ENCODE results near the gene CST2. TPM values are rescaled to one million over a fixed set of nuclear protein-coding genes. Genes with fewer than 3 reads are reported as not detected.

CST2 gene, protein sequence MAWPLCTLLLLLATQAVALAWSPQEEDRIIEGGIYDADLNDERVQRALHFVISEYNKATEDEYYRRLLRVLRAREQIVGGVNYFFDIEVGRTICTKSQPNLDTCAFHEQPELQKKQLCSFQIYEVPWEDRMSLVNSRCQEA
- total RNA-seq, result not detected

DNA sequence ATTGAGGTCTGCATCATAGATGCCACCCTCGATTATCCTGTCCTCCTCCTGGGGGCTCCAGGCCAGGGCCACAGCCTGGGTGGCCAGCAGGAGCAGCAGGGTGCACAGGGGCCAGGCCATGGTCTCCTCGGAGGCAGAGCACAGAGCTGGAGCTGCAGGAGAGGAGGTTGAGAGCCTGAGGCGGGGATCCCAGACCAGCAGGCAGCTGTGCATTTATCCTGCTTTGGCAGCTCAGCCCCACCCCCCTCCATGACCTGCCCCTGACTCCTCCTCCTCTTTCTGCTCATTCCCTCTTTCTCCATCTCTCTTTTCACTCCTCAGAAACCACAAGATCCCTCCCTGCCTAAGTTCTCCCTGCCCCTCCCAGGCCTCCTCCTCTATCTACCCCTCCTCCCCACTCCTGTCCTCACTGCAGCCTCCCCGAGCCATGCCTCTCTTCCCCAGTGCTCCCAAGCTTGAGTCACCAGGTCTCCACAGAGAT is at the start of gene CST2:
Gene CST2 (minus strand): TSS at position 189 of the 481 bp plus-strand sequence. CDS start 69 bp downstream, at position 120.
- TF ChIP-seq POLR2A (IDR thresholded peaks at IDR 0.05), result no peak
- TF ChIP-seq, protein P1, sequence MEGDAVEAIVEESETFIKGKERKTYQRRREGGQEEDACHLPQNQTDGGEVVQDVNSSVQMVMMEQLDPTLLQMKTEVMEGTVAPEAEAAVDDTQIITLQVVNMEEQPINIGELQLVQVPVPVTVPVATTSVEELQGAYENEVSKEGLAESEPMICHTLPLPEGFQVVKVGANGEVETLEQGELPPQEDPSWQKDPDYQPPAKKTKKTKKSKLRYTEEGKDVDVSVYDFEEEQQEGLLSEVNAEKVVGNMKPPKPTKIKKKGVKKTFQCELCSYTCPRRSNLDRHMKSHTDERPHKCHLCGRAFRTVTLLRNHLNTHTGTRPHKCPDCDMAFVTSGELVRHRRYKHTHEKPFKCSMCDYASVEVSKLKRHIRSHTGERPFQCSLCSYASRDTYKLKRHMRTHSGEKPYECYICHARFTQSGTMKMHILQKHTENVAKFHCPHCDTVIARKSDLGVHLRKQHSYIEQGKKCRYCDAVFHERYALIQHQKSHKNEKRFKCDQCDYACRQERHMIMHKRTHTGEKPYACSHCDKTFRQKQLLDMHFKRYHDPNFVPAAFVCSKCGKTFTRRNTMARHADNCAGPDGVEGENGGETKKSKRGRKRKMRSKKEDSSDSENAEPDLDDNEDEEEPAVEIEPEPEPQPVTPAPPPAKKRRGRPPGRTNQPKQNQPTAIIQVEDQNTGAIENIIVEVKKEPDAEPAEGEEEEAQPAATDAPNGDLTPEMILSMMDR (IDR thresholded peaks at IDR 0.05 in 4 of 5, conservative IDR thresholded peaks at IDR 0.05 in 1 of 5), result no peak
- in situ Hi-C loops (cut with MboI; ENCODE audit: low sequenced_read_pairs in 4 of 4), result no loop called here
- DNase-seq (no peak), ATAC-seq (no peak)
- intact Hi-C loops (cut with DNase I; ENCODE audit: low total_unique reads), result no loop called here
- Histone ChIP-seq H3K36me3 (no peaks in the 10 kb centered on the region), H3K9me3 (no peaks in the 10 kb centered on the region), H3K27me3 (no peaks in the 10 kb centered on the region), H3K27ac (no peak within 1 kb of the TSS), H3K4me1 (no peaks in the 10 kb centered on the region), H3K4me3 (no peak within 1 kb of the TSS)

- Histone ChIP-seq H3K36me3 (no peaks in the 10 kb centered on the region), H3K9me3 (no peaks in the 10 kb centered on the region), H3K4me3 (no peak overlapping the region), H3K4me1 (no peaks in the 10 kb centered on the region), H3K27ac (no peak overlapping the region), H3K27me3 (no peaks in the 10 kb centered on the region)
- DNase-seq (no peak), ATAC-seq (no peak)
- TF ChIP-seq POLR2A (IDR thresholded peaks at IDR 0.05), result no peak
- TF ChIP-seq, protein P1 (IDR thresholded peaks at IDR 0.05 in 4 of 5, conservative IDR thresholded peaks at IDR 0.05 in 1 of 5), result no peak
- intact Hi-C loops (cut with DNase I; ENCODE audit: low total_unique reads), result no loop called here
- in situ Hi-C loops (cut with MboI; ENCODE audit: low sequenced_read_pairs in 4 of 4), result loop anchor here in 1 of 4 donors (25.0 kb wide), 1 partner anchor 88 kb away; no protein-coding TSS in a partner anchor
These were observed 49.2 kb upstream of the CST2 start for GRCh38 chr20:23875606-23876237.

GRCh38 chr20:23874747-23875146 is 48.2 kb upstream of the CST2 start:
- intact Hi-C loops (cut with DNase I; ENCODE audit: low total_unique reads) (no loop called here), in situ Hi-C loops (cut with MboI; ENCODE audit: low sequenced_read_pairs in 4 of 4) (loop anchor here in 1 of 4 donors (25.0 kb wide), 1 partner anchor 87 kb away; no protein-coding TSS in a partner anchor)
- DNase-seq (no peak), ATAC-seq (no peak)
- Histone ChIP-seq H3K27ac (no peak overlapping the region), H3K27me3 (peaks cover 0 to under 1% (median 0%) of the 10 kb centered on the region in 3 donors), H3K4me3 (no peak overlapping the region), H3K36me3 (no peaks in the 10 kb centered on the region), H3K9me3 (no peaks in the 10 kb centered on the region), H3K4me1 (no peaks in the 10 kb centered on the region)
- TF ChIP-seq, protein P1 (IDR thresholded peaks at IDR 0.05 in 4 of 5, conservative IDR thresholded peaks at IDR 0.05 in 1 of 5), result no peak
- TF ChIP-seq POLR2A (IDR thresholded peaks at IDR 0.05), result no peak

- Histone ChIP-seq H3K27me3 (peaks cover 0 to 2% (median 0%) of the 10 kb centered on the region in 3 donors), H3K4me3 (no peak overlapping the region), H3K4me1 (no peaks in the 10 kb centered on the region), H3K27ac (no peak overlapping the region), H3K36me3 (no peaks in the 10 kb centered on the region), H3K9me3 (no peaks in the 10 kb centered on the region)
- ATAC-seq, result no peak
- DNase-seq, result no peak
- intact Hi-C loops (cut with DNase I; ENCODE audit: low total_unique reads) (no loop called here), in situ Hi-C loops (cut with MboI; ENCODE audit: low sequenced_read_pairs in 4 of 4) (no loop called here)
- TF ChIP-seq, protein P1 (IDR thresholded peaks at IDR 0.05 in 4 of 5, conservative IDR thresholded peaks at IDR 0.05 in 1 of 5), result no peak
- no peak for TF ChIP-seq POLR2A (IDR thresholded peaks at IDR 0.05)
These were observed 47.0 kb upstream of the CST2 start for GRCh38 chr20:23873370-23874015.
